C4-2B (cell line): ENCODE results near the gene GLB1L3.

Experiments used
- ZFX ChIP-seq: fragments of 450-650 bp; IDR thresholded peaks from 2 replicates; pipeline ENCODE4 v1.6.1; 2017
- TF ChIP-seq, protein P1 (sequence below): fragments of 450-650 bp; conservative IDR thresholded peaks from 2 replicates; pipeline ENCODE4 v1.5.1; 2017; ENCODE audit warnings: mild to moderate bottlenecking

DNA sequence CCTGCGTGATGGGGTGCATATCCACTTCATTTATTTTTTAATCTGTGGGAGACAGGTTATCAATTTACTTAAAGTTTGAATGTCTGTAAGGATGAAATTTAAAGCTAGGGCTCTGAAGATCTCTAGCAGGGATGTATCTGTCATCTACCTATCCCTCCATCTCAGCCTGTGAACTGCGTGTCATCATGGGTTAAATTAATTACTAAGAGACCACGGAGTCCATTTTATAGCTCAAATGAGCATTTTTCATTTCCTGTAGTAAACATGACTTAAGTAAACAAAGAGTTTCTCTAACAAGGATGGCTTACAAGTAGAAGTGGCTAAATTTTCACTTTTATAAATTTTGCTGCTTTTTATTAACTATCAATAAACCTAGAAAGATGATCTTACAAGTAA, 2.9 kb upstream of the GLB1L3 start:
- no peak for TF ChIP-seq ZFX
- TF ChIP-seq, protein P1, sequence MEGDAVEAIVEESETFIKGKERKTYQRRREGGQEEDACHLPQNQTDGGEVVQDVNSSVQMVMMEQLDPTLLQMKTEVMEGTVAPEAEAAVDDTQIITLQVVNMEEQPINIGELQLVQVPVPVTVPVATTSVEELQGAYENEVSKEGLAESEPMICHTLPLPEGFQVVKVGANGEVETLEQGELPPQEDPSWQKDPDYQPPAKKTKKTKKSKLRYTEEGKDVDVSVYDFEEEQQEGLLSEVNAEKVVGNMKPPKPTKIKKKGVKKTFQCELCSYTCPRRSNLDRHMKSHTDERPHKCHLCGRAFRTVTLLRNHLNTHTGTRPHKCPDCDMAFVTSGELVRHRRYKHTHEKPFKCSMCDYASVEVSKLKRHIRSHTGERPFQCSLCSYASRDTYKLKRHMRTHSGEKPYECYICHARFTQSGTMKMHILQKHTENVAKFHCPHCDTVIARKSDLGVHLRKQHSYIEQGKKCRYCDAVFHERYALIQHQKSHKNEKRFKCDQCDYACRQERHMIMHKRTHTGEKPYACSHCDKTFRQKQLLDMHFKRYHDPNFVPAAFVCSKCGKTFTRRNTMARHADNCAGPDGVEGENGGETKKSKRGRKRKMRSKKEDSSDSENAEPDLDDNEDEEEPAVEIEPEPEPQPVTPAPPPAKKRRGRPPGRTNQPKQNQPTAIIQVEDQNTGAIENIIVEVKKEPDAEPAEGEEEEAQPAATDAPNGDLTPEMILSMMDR: no peak
